HEK293T (cell line): ENCODE data around the gene ASAP2.

Source experiments
- CTCF ChIA-PET: fragments of 350-600 bp; formaldehyde crosslinking; extraction: SDS; loops from one replicate; lab custom pipeline; 2021; ENCODE audit warnings: antibody characterized with exemption, inconsistent platforms; lab: Yijun Ruan, JAX
- POLR2A ChIA-PET: fragments of 350-600 bp; formaldehyde crosslinking; extraction: SDS; loops from one replicate; lab custom pipeline; 2020; ENCODE audit warnings: antibody characterized with exemption, inconsistent platforms; lab: Yijun Ruan, JAX
- DNase-seq: peaks from one replicate; pipeline ENCODE4 v3.0.0; 2012; ENCODE audit warnings: mixed read lengths; ENCODE audit errors: extremely low spot score
- ARNT ChIP-seq: fragments of 450-650 bp; IDR thresholded peaks from 2 replicates; pipeline ENCODE4 v1.6.1; 2017; ENCODE audit warnings: mild to moderate bottlenecking
- BHLHE40 ChIP-seq: fragments of 450-650 bp; IDR thresholded peaks from 2 replicates; pipeline ENCODE4 v1.6.1; 2016; ENCODE audit warnings: mild to moderate bottlenecking, moderate library complexity, borderline replicate concordance
- CTBP1 ChIP-seq: fragments of 450-650 bp; IDR thresholded peaks from 2 replicates; pipeline ENCODE4 v1.6.1; 2016; ENCODE audit warnings: borderline replicate concordance
- ELF4 ChIP-seq: fragments of 450-650 bp; IDR thresholded peaks from 2 replicates; pipeline ENCODE4 v1.6.1; 2017; ENCODE audit warnings: antibody characterized with exemption
- FOXA1 ChIP-seq: fragments of 450-650 bp; IDR thresholded peaks from 2 replicates; pipeline ENCODE4 v1.6.1; 2016; ENCODE audit warnings: mild to moderate bottlenecking
- FOXK2 ChIP-seq: fragments of 450-650 bp; IDR thresholded peaks from 2 replicates; pipeline ENCODE4 v1.6.1; 2016; ENCODE audit warnings: mild to moderate bottlenecking
- FOXM1 ChIP-seq: fragments of 450-650 bp; IDR thresholded peaks from 2 replicates; pipeline ENCODE4 v1.6.1; 2017; ENCODE audit warnings: mild to moderate bottlenecking, borderline replicate concordance
- HDGF ChIP-seq: fragments of 450-650 bp; IDR thresholded peaks from 2 replicates; pipeline ENCODE4 v1.6.1; 2017; ENCODE audit warnings: antibody characterized with exemption, borderline replicate concordance
- L3MBTL2 ChIP-seq: fragments of 450-650 bp; conservative IDR thresholded peaks from 2 replicates; pipeline ENCODE4 v1.6.1; 2016; ENCODE audit warnings: mild to moderate bottlenecking
- LEF1 ChIP-seq: fragments of 450-650 bp; IDR thresholded peaks from 2 replicates; pipeline ENCODE4 v1.6.1; 2017; ENCODE audit warnings: mild to moderate bottlenecking, borderline replicate concordance
- NFRKB ChIP-seq: fragments of 450-650 bp; IDR thresholded peaks from 2 replicates; pipeline ENCODE4 v1.6.1; 2016; ENCODE audit warnings: mild to moderate bottlenecking, moderate library complexity
- PKNOX1 ChIP-seq: fragments of 450-650 bp; IDR thresholded peaks from 2 replicates; pipeline ENCODE4 v1.6.1; 2016
- SP1 ChIP-seq: fragments of 450-650 bp; IDR thresholded peaks from 2 replicates; pipeline ENCODE4 v1.6.1; 2017
- SUZ12 ChIP-seq: fragments of 450-650 bp; IDR thresholded peaks from 2 replicates; pipeline ENCODE4 v1.6.1; 2016; ENCODE audit warnings: mild to moderate bottlenecking
- TARDBP ChIP-seq: fragments of 450-650 bp; IDR thresholded peaks from 2 replicates; pipeline ENCODE4 v1.6.1; 2016
- ZNF384 ChIP-seq: fragments of 450-650 bp; IDR thresholded peaks from 2 replicates; pipeline ENCODE4 v1.6.1; 2016

ASAP2 gene

GRCh38 chr2:9412781-9413180, 206.2 kb downstream of the ASAP2 start:
- no peak for DNase-seq
- TF ChIP-seq HDGF (no peak), FOXK2 (no peak), CTBP1 (no peak), ZNF384 (no peak), FOXM1 (no peak), BHLHE40 (no peak)
- ChIA-PET POLR2A (no interaction called here), CTCF (no interaction called here)

GRCh38 chr2:9415516-9416169, 209.0 kb downstream of the ASAP2 start:
- no peak for DNase-seq
- ChIA-PET CTCF (no interaction called here), POLR2A (no interaction called here)
- TF ChIP-seq CTBP1 (no peak), TARDBP (no peak), FOXM1 (no peak), FOXA1 (no peak)

GRCh38 chr2:9416267-9416961, 209.8 kb downstream of the ASAP2 start:
- CTCF ChIA-PET: no interaction called here

GRCh38 chr2:9416962-9417316, 210.3 kb downstream of the ASAP2 start:
- DNase-seq: no peak
- ChIA-PET CTCF (no interaction called here), POLR2A (no interaction called here)
- TF ChIP-seq NFRKB (no peak), SUZ12 (no peak)

More at GRCh38 chr2:9416267-9416961, 209.8 kb downstream of the ASAP2 start:
- DNase-seq: no peak
- POLR2A ChIA-PET: no interaction called here
- TF ChIP-seq SUZ12 (no peak), SP1 (no peak), ELF4 (no peak), FOXK2 (no peak), ZNF384 (no peak), L3MBTL2 (no peak), CTBP1 (no peak), FOXM1 (no peak), LEF1 (no peak), FOXA1 (no peak), NFRKB (no peak), ARNT (no peak), HDGF (no peak), TARDBP (no peak), BHLHE40 (no peak), PKNOX1 (no peak)

GRCh38 chr2:9417725-9418124, 211.1 kb downstream of the ASAP2 start:
- CTCF ChIA-PET: no interaction called here
- no peak for DNase-seq
- POLR2A ChIA-PET: no interaction called here

GRCh38 chr2:9418746-9419145, 212.1 kb downstream of the ASAP2 start:
- TF ChIP-seq L3MBTL2 (no peak), SUZ12 (no peak)
- ChIA-PET CTCF (interaction anchor here (0.7 kb wide), 1 partner anchor 73 kb away, joined by 5 read pairs; no protein-coding TSS in a partner anchor), POLR2A (no interaction called here)
- no peak for DNase-seq

More at GRCh38 chr2:9417725-9418124, 211.1 kb downstream of the ASAP2 start:
- no peak for TF ChIP-seq FOXA1
- no peak for TF ChIP-seq PKNOX1
- TF ChIP-seq SP1: no peak

GRCh38 chr2:9419541-9419940, 212.9 kb downstream of the ASAP2 start:
- no peak for DNase-seq
- CTCF ChIA-PET: no interaction called here
- no peak for TF ChIP-seq CTBP1
- POLR2A ChIA-PET: no interaction called here

- no peak for TF ChIP-seq L3MBTL2
- TF ChIP-seq FOXA1: no peak
- no peak for TF ChIP-seq LEF1
- no peak for TF ChIP-seq ARNT
- no peak for TF ChIP-seq NFRKB
- no peak for TF ChIP-seq FOXM1
- TF ChIP-seq TARDBP: no peak
- ChIA-PET CTCF (no interaction called here), POLR2A (no interaction called here)
- DNase-seq: no peak
Measured at GRCh38 chr2:9420495-9420894, 213.9 kb downstream of the ASAP2 start.
